Stimulated activated CD4-positive, alpha-beta T cell treated with anti-CD3 and anti-CD28 coated beads, Interleukin-1b, Interleukin-23, amount 100 ng/mL, for 4 hours (primary cell): ENCODE results near the gene CAP2.
"Not testable (repeated sequence)": the region's sequence is repeated elsewhere in the genome, so short reads cannot be mapped to it uniquely, and the experiment has no call there.

Experiments used
- DNase-seq, 2 donors: peaks; one replicate each; pipeline ENCODE4 v3.0.0-alpha.2; 2020; ENCODE audit warnings: low read depth in 2 of 2

CAP2 gene

DNA sequence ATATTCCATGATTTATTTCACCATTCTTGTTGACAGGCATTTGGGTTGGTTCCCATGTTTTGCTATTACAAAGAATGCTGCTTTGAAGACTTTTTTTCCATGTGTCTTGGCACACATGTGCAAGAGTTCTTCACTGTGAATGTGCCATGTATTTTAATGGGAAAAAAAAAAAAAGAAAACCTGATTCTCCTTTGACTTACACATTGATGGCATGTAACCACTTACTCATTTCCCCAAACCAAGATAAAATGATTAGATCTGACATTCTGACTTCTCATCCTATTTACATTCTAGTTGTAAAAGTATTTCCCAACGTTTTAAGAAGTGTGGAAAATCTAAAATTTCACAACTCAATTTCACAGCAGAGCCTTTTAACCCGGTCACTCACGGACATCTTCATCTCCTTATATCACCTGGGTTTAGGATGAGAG, 4.4 kb downstream of the CAP2 start:
- no peak for DNase-seq

DNA sequence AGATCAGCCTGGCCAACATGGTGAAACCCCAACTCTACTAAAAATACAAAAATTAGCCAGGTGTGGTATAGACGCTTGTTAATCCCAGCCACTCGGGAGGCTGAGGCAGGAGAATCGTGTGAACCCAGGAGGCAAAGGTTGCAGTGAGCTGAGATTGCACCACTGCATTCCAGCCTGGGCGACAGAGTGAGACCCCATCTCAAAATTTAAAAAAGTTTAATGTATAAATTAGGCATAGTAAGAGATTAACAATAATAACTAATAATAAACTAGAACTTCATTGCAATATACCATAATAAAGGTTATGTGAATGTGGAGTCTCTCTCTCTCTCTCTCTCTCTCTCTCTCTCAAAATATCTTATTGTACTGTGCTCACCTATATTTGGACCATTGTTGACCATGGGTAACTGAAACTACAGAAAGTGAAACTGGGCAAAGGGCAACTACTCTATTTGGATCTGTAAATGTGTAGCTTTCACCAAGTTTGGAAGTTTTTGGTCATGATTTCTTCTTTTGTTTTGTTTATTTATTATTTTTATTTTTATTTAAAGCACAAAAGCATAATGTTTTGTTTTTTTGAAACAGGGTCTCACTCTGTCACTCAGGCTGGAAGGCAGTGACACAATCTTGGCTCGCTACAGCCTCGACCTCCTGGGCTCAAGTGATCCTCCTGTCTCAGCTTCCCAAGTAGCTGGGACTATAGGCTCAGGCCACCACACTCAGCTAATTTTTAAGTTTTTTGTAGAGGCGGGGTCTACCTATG, 12.0 kb downstream of the CAP2 start:
- not testable (repeated sequence) for DNase-seq

DNA sequence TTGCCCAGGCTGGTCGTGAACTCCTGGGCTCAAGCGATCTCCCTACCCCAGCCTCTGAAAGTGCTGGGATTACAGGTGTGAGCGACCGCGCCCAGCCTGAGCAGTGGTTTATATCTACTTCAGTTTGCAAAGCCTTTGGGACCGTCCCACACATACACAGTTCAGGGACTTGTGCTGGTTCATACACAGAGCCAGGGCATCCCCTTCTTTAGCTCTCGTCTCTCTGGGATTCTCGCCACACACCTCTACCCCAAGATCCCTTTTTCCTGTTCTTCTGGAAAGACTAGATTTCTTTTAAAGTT, 12.5 kb downstream of the CAP2 start:
- DNase-seq: no peak

DNA sequence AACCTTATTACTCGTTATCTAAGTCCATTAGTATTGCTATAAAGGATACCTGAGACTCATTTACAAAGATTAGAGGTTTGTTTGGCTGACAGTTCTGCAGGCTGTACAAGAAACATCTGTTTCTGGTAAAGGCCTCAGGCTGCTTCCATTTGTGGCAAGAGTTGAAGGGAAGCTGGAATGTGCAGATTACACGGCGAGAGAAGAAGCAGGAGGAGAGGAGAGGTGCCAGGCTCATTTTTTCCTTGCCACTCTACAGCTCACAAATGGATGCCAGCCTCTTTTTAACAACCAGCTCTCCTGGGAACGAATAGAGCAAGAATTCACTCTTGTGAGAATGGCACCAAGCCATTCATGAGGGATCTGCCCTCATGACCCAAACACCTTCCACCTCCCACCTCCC, 14.7 kb downstream of the CAP2 start:
- DNase-seq: no peak

DNA sequence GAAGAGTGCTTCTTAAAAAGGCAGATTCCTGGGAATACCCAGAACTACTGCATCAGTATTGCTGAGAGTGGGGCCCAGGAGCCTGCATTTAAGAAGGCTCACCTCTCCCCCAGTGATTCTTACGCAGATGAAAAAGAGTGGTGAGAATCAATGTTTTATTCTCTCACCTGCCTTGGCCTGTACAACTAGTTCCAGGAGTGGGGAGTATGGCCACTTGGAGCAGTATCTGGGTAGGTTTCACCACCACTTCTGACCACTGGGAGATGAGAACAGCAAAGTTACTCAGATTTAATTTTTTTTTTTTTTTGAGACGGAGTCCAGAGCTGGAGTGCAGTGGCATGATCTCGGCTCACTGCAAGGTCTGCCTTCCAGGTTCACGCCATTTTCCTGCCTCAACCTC, 16.9 kb downstream of the CAP2 start:
- no peak for DNase-seq

DNA sequence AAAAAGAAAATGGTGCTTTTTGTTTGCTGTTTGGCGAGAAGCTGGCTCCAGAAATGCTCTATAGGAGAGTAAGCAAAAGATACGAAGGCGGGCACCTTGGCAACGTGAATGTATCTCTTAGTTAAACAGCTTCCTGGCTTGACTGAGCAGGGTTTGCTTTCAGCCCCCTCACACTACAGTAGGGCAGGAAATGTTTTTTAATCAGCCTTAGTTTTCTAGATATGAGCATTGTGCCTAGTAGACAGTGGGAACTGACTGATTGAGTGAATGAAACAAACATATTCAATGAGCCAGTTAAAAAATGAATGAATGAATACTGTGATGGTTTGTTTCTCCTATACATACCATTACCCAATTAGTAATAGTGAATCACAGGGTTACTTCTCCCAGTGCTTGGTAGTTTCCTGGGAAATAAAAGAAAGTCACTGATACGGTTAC, 19.9 kb downstream of the CAP2 start:
- no peak for DNase-seq

DNA sequence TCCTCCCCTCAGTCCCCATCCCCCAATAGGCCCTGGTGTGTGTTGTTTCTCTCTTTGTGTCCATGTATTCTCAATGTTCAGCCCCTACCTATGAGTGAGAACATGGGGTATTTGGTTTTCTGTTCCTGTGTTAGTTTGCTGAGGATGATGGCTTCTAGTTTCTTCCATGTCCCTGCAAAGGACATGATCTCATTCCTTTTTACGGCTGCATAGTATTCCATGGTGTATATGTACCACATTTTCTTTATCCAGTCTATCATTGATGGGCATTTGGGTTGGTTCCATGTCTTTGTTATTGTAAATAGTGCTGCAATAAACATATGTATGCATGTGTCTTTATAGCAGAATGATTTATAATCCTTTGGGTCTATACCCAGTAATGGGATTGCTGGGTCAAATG, 21.0 kb downstream of the CAP2 start:
- DNase-seq: not testable (repeated sequence)

DNA sequence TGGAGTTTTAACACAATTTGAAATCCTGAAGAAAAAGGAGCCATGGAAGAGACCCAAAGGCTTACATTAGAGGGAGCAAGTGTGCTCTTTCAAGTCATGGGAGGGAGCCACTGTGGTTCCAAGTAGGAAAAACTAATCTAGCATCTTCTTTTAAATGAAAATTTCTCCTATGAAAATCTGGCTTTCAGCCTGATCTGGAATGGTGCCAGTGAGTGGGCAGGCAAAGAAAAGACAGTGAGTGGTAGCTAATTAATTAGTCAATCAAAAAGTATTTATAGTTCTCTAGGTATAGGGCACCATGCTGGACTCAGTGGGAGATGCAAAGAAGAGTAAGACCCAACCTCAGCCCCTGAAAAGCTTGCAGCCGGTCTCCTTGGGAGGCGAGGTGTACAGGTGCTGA, 21.9 kb downstream of the CAP2 start:
- no peak for DNase-seq

DNA sequence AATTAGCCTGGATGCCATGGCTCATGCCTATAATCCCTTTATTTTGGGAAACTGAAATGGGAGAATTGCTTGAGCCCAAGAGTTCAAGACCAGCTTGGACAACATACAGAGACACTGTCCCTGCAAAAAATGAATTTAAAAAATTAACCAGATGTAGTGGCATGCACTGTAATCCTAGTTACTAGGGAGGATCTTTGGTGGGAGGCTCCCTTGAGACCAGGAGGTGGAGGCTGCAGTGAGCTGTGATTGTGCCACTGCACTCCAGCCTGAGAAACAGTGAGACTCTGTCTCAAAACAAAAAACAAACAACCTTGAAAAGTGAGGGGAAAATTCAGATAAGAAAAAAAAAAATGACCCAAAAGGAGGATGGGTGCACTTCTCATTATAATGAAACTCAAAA, 23.4 kb downstream of the CAP2 start:
- DNase-seq: no peak

DNA sequence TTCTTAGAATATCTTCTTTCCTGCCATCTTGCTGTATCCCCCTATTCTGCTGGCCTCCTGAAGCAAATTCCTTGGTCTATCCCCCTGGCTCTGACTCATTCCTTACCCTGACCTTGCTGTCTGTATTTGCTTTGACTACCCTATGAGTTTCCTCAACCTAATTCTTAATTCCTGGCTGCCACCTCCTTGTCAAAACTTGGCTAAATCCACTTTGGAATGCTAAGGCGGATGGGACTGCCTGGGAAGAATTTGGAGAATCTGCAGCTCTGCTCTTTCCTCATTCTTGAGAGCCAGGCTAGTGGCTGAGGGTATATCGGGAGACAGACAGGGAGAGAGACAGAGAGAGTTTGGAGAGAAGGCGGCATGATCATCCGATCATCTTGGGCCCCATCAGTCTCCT, 24.4 kb downstream of the CAP2 start:
- DNase-seq: no peak

DNA sequence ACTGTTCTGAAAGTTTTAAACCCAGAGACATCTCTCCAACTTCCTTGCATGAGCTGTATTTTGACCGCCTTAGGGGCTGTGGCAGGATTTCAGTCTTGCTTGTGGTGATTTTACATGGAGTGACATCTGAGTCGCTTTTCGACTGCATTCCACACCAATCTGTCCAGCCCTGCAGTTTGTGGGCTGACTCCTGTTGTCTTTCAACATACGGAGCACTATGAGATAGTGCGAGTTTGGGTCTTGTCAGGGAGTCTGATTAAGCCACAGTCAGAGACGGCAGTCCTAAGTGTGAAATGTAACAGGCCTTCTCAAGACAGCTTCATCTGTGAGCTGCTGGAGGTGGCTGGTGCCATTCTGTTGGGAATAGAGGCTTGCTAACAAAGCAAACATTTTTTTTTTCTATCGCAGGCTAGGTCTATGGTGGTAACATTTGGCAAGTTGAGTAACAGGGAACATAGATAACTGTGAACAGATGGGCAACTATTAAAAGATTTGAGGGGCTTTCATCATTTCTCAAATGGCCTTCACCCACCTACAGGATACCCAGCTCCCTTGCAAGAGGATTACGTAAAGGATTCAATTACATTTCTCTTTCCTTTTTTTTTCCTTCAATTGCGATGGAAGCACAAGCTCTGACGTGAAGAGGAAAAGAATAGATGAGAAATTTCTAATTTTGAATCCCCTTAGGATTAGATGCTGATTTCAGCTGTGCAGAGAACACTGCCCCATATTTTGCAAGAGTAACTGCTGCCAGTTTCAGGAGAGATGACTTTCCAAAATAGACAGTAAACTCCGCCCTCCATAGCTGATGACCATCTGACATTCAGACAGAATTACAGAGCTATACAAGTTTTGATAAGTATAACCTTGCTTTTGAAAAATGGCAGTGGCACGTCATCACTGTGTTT, 25.1 kb downstream of the CAP2 start:
- DNase-seq: no peak

DNA sequence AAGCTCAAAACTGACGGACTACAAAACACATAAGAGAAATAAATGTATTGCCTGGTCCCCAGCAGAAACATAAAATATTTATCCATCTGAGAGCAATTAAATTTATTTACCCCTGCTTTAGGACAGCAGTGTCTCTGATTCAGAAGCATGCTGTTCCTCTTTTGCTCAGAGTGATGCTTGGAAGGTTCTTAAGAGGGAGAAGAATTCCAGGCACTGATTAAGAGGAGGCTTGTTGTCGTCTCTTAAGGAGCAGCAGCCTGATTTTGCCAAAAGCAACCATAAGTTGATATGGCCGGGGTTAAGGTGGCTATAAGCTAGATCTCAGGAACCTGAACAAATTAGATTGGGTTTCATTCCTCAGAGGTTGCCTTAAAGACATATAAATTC, 25.8 kb downstream of the CAP2 start:
- no peak for DNase-seq

DNA sequence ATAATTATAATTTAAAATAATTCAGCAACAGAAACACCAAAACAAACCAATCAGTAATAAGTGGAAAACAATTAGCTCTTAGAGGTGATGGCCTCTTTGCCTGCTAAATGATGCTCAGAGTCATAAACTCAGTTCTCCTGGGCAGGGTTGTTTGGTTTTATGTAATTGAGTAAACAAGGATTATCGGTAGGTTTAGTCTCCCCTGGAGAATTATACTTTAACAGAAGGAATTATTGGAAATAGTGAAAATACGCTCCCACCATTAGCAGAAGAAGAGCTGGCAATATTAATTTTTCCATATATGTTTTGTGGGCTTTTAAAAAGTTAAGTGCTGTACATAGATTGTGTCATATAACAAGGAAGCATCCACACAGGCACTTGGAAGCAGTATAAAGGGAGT, 27.0 kb downstream of the CAP2 start:
- DNase-seq: no peak

DNA sequence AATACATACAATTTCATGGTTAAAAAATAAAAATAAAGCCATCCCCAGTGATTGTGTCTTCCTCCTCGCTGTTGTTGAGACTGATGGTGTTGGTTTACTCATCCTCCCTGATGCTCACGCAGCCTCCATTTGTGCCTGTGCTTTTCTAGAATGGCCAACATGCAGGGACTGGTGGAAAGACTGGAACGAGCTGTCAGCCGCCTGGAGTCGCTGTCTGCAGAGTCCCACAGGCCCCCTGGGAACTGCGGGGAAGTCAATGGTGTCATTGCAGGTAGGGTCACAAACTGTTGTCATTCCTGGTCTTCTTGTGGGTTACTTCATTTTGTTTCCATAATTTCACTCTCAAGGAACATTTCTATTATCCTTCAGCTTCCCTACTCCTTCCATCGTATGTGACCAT, 28.0 kb downstream of the CAP2 start:
- DNase-seq: no peak

DNA sequence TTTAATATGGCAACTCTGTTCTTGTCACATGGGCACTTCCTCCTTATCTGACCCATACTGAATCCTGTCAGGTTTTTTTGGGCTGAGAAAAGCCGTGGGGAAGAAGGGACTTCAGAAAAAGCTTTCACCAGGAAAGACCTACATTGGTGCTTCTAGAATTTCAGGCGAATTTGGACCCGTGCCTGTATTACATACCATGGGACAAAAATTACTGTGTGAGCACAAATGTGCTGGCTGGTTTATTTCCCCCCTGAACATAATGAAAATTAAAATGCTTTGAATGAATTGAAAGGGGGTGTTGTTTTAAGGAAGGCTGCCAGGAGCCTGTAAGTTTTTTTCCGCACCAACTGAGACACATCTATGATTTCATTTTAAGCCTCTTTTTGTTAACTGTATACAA, 29.6 kb downstream of the CAP2 start:
- DNase-seq: no peak

DNA sequence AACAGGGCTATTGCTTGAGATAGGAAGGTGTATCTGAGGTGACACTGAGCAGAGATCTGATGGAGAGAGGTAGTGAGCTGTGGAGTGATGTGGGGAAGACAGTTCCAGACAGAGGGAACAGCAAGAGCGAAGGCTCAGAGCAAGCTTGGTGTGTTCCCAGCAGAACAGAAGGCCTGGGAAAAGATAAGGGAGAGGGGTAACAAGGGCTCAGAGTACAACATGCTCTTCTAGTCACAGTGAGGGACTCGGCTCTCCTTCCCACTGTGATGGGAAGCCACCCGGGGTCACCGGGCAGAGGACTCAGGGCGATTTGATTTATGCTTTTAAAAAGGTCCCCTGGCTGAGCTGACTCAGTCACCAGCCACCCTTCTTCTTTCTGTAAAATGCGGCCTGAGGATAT, 33.7 kb downstream of the CAP2 start:
- DNase-seq: no peak

DNA sequence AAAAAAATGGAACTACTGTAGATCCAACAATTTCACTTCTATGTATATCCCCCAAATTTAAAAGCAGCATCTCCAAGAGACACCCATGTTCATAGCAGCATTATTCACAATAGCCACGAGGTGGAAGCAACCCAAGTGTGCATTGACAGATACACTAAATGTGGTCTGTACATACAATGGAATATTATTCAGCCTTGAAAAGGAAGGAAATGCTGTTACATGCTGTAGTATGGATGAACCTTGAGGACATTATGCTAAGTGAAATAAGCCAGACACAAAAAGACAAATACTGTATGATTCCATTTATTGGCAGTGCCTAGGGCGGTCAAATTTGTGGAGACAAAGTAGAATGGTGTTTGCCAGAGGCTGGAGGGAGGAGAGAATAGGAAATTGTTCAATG, 34.2 kb downstream of the CAP2 start:
- DNase-seq: no peak

DNA sequence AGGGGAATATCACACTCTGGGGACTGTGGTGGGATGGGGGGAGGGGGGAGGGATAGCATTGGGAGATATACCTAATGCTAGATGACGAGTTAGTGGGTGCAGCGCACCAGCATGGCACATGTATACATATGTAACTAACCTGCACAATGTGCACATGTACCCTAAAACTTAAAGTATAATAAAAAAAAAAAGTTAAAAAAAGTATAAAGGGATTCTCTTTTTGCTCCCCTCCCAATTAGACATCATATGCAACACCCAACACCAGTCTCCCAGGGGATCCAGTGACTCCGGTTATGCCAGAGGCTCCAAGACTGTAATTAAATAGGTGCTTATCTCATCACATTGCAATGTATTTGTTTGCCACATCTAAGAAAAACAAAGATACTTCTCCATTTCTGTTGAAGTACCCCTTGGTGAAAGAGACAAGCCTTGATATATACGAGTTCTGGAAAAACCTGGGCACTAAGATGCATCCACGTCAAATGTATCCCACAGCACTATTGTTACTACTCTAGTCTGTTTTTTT, 35.3 kb downstream of the CAP2 start:
- not testable (repeated sequence) for DNase-seq

DNA sequence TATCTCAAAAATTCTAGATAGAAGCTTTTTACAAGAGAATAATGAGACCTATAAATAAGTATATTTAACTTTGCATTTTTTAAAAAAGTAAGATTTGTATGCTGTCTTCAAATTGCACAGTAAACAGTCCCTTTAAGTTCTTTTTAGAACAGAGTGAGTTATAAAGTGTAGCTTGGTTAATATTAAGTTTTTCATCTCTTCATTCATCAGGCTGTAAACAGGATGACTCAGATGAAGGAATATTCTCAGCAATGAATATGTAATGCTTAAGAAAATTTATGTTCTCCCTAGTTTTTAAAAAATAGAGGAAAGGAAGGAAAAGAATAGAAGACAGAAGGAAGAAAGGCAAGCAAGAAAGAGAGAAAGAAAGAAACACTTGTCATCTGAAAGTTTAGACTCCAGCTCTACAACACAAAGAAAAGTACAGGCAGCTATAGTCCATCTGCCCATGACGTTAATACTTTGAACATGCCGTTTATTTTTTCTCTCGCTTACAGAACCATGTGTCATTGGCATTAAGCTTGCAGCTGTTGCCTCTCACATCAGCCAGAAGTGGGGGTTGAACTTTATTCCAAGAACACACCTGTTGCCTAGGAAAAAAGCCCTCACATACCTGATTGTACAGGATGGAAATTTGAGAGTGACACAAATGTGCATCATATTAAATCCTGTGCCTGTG, 36.1 kb downstream of the CAP2 start:
- no peak for DNase-seq

DNA sequence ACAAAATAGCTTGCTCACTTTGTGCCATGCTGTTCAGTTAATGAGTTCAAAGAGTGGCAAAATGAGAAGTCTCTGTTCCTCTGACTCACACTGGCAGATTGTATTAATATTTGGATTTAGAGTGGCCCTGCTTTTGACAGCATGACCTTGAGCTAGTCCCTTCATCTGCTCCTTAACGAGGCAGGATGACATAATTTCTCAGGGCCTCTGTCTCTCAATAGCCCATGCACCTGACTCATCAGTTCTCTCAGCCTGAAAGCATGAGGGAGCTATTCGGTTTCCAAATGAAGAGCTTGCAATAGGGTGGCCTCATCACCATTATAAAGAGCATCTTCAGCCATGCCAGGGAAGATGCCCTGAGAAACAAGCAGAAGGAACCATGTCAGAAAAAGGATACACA, 38.2 kb downstream of the CAP2 start:
- DNase-seq: no peak

DNA sequence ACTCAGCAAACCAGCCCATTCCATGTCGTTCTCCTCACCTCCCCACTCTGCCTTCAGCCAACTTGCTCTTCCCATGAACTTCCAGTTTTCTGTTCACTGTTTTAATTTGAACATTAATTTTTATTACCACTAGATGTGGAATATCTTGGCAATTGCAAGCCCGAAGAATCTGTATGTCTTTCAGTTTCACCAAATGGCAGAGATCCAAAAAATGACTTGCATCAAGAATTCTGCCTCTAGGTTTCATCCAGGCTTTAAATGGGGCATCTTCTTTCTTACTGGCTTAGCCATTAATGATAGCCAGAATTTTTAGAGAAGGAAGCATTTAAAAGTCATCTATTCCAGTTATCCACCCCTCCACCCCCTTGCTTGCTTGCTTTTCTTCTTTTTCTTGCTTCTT, 39.0 kb downstream of the CAP2 start:
- no peak for DNase-seq

DNA sequence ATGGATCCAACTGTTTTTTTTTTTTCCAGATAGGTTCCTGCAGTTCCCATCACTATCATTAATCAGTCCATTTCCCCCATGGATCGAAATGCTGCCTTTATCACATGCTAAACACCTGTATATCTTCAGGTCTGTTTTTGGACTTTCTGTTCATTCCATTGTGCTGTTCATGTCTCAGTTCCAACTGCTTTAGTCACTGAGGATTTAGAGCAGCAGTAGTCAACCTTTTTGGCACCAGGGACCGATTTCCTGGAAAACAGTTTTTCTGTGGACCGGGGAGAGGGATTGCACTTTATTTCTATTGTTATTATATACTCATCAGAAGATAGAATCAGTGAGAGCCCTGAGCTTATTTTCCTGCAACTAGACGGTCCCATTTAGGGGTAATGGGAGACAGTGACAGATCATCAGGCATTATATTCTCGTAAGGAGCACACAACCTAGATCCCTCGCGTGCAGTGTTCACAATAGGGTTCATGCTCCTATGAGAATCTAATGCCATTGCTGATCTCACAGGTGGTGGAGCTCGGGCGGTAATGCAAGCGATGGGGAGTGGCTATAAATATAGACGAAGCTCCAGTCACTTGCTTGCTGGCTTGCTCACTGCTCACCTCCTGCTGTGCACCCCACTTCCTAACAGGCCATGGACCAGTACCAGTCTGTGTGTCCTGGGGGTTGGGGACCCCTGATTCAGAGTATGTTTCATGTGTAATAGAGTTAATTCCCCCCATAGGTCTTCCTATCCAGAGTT, 46.0 kb downstream of the CAP2 start:
- DNase-seq: no peak
